ENCODE data around the gene ACP1. TPM values are rescaled to one million over a fixed set of nuclear protein-coding genes. Genes with fewer than 3 reads are reported as not detected.
A peak's percentile ranks its signal among the peaks of the same experiment; 100 is the strongest.

ACP1 gene
- total RNA-seq, 1 donor from 2014 or later = 85.6 TPM

GRCh38 chr2:280650-281110 is 15.9 kb downstream of the ACP1 start:
- DNase-seq (ENCODE audit: low read depth in 2 of 2) = no peak

GRCh38 chr2:281381-281780 is 16.6 kb downstream of the ACP1 start:
- DNase-seq (ENCODE audit: low read depth in 2 of 2) = no peak

GRCh38 chr2:282371-283263 is 17.9 kb downstream of the ACP1 start:
- no peak for DNase-seq (ENCODE audit: low read depth in 2 of 2)

GRCh38 chr2:283996-284794 is 19.4 kb downstream of the ACP1 start:
- DNase-seq (ENCODE audit: low read depth in 2 of 2) = no peak

GRCh38 chr2:284896-285492 is 20.2 kb downstream of the ACP1 start:
- DNase-seq (ENCODE audit: low read depth in 2 of 2) = no peak

GRCh38 chr2:285531-285930 is 20.8 kb downstream of the ACP1 start:
- no peak for DNase-seq (ENCODE audit: low read depth in 2 of 2)

GRCh38 chr2:286035-286434 is 21.3 kb downstream of the ACP1 start:
- no peak for DNase-seq (ENCODE audit: low read depth in 2 of 2)

GRCh38 chr2:286774-287392 is 22.1 kb downstream of the ACP1 start:
- DNase-seq (ENCODE audit: low read depth in 2 of 2) = peak in 1 of 2 donors; percentile 22

GRCh38 chr2:287471-287885 is 22.7 kb downstream of the ACP1 start:
- peak in 1 of 2 donors; percentile 31 for DNase-seq (ENCODE audit: low read depth in 2 of 2)

GRCh38 chr2:287911-288757 is 23.4 kb downstream of the ACP1 start, which contains the start of gene ALKAL2:
Gene ALKAL2, minus strand, starts transcription at chr2:288091. Its CDS starts 256 bp downstream, at chr2:287835.
- DNase-seq (ENCODE audit: low read depth in 2 of 2) = peak in 1 of 2 donors; percentile 12

GRCh38 chr2:288758-289361 is 24.1 kb downstream of the ACP1 start:
- no peak for DNase-seq (ENCODE audit: low read depth in 2 of 2)

GRCh38 chr2:289362-290089 is 24.8 kb downstream of the ACP1 start:
- DNase-seq (ENCODE audit: low read depth in 2 of 2) = peak in 1 of 2 donors; percentile 14

- DNase-seq (ENCODE audit: low read depth in 2 of 2) = peak; percentile 59 to 76
Measured at GRCh38 chr2:290090-290722, 25.5 kb downstream of the ACP1 start.

- no peak for DNase-seq (ENCODE audit: low read depth in 2 of 2)
Measured at GRCh38 chr2:295090-295489, 30.3 kb downstream of the ACP1 start.

GRCh38 chr2:296354-296753 is 31.6 kb downstream of the ACP1 start:
- DNase-seq (ENCODE audit: low read depth in 2 of 2) = no peak

- DNase-seq (ENCODE audit: low read depth in 2 of 2) = no peak
Measured at GRCh38 chr2:305366-305765, 40.6 kb downstream of the ACP1 start.

GRCh38 chr2:309148-309953 is 44.6 kb downstream of the ACP1 start:
- DNase-seq (ENCODE audit: low read depth in 2 of 2) = no peak

- no peak for DNase-seq (ENCODE audit: low read depth in 2 of 2)
Measured at GRCh38 chr2:309954-310510, 45.3 kb downstream of the ACP1 start.
